COR-L47 (cell line): ENCODE results near the gene MLLT3.

Experiments used
- DNase-seq: peaks from one replicate; lab custom pipeline; 2025; lab: John Stamatoyannopoulos, UW

MLLT3 gene

DNA sequence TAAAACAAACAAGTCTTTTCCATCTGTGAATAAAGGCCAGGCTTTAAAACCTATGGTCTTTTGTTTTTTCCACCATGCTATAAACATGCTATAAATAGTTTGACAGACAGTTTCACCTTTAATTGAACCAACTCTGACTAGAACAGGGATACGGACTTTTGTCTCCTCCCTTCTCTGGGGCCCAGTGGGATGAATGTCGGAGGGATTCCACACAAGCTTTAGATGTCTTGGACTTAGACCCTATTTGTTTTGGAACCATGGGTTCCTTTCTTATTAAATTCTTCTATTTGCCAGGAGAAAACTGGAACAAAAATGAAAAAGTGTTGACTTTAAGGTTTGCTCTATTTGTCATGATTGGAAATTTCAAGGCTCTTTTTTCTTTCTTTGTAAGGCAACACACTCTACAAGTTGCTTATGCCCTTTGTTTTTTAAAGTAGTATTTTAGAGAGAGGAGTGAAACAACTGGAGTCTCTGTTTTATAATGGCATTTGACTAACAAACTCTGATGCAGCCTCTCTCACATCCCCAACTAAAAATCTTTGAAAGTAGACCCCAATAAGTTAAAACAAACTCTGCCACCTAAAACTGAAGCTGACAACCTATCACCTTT is 145.3 kb downstream of the MLLT3 start:
- DNase-seq: no peak

DNA sequence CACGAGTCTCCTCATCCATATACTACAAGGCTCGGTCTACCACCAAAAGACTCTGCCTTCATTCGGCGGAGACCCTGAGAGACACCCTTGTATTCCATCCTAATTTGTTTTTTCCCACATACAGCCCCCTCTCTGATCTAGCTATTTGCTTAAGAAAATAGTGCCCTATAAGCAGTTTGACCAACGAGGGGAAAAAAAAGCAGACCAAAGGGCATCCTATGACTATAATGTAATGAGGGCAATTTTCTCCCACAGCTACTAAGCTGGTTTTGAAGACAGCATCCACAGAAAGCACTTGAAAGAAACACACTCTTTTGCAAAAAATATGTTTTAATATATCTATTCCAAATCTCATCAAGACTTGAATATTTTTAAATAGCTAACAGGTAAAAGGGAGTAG is 147.8 kb downstream of the MLLT3 start:
- DNase-seq: no peak

DNA sequence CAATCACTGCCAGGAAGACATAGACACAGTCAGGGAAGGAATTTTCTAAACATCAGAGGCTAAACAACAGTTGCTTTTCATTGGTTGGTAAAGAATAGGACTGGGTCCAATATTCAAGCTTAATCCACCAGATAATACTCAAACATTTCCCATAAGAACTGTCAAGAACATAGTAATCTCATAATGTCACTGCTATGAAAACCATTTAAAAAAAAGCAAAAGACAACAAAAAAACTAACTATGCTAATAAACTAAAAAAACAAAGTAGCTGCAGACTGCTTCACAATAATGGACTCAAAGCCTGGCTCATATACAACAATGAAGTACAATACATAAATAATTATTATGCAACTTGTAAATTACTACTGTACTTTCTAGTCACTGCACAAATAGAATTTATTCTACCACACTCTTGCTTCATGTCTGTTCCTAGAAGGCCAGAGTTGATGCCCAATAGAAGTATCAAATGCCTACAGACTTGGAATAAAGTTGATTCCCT is 148.7 kb downstream of the MLLT3 start:
- DNase-seq: no peak

DNA sequence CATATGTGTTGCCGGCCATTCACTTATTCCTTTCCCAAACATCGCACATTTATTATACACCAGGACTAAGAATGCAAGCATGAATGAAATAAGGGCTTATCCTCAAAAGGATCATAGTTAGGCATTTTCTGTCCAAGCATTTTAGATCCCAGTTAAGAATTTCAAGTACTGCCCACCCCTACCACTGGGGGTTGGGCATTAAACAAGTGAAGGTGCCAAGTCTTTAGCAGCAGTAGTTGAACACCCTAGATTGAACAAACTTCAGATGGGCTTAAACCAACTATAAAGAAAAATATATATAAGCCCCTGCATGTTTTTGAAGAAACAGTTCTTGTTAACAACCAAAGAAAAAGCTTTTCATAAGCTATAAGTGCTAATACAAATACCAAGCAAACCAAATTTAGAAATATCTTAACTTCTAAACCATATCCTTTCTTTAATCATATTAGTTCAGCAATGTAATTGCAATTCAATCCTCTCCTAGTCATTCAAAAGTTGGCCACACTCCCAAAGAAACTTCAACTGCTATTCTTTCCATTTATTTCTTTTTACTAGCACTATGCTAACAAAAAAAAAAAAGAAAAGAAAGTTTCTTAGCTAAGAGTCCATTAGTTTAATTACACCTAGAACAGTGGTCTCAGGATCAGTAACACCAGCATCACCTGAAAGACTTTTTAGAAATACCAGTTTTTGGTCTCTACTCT is 149.8 kb downstream of the MLLT3 start:
- DNase-seq: no peak

DNA sequence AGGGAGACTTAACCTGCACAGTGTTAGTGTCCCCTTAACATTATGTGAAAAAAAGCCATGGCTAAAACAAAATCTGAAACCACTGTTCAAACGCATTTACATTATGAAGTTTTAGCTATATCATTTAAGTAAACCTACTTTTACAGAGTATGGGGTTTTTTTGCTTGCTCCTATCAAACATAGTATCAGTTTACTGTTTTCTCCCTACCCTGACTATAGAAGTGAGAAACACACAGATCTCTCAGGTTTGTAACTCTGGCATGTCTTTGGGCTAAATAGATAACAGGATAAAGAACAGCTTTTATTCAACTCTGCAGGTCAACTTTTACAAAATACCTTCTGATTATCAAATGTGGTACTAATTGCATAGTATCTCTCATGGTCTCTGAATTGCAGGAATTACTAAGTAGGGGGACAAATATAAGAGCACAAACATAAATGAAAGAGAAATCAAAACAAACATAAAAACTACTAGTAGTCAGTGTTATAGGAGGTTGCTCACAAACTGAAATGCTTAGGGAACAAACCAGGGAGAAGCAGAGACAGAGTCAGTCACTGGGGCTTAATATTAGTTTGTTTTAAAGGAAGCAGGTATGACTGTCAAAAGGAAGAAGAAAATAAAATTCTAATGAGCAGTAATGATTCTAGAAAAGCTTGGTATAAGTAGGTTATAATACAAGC is 155.8 kb downstream of the MLLT3 start:
- DNase-seq: no peak

DNA sequence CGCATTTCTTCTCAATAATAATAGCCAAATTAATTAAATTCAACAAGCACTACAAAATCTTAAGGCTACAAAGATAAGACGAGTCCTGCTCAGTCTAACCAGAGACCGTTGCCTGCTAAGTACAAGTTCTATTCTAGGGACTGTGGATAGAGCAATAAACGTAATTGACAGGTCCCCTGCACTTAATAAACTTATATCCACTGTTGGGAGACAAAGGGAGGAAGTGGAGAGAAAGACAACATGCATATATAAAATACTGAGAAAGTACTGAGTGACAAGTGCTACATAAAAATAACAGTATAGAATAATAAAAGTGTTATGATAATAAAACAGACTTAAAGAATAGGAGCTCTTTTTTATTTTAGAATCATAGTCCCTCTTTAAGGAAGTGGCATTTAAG is 158.1 kb downstream of the MLLT3 start:
- no peak for DNase-seq

DNA sequence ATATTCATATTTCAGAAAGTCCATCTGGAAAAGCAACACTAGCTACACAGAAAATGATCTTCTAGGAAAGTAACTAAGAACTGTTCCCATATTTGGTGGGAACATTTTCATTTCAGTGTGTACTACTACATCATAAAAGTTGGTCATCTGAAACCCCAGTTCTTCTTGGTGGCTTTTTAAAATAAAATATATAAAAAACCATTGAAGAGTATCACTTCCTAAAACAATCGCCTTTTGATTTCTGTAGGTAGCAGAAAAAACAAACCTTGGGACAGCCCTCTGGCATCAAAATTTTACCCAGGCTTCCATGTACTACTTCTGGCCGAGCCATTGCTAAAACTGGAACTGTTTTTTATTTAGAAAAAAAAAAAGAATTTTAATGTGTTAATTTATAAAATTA is 158.5 kb downstream of the MLLT3 start:
- DNase-seq: no peak

DNA sequence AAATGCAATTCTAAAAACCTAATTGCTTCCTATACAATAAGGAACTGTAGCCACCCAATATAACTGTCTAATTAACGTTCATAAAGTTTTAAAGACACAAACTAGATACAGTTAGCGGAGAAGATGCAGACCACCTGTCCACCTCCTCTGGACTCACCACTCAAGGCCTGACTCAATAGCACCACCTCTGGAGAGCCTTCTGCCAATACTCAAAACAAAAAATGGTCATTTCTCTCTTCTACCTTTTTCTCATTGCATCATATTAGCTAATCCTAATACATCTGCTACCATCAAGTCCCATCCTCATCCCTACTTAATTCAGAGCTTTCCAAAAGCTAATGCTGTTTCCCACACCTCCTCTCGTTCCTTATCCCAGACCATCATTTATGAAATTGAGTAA is 159.9 kb downstream of the MLLT3 start:
- no peak for DNase-seq

DNA sequence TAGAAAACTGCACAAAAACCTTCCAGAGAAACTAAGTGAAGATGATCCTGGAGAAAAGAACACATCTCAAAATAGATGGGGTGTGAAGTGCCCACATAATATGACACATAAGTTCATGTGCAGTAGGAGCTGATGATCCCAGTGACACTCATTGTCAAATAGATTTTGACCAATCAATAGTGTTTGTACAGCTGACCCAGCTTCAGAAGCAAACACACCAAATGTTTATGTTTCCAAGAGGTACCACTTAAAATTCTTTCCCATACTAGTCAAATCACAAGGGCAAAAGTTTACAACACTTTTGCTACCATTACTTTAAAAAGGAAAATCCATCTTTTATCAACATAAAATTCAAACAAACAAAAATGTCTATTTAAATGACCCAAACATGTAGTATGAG is 175.0 kb downstream of the MLLT3 start:
- no peak for DNase-seq

DNA sequence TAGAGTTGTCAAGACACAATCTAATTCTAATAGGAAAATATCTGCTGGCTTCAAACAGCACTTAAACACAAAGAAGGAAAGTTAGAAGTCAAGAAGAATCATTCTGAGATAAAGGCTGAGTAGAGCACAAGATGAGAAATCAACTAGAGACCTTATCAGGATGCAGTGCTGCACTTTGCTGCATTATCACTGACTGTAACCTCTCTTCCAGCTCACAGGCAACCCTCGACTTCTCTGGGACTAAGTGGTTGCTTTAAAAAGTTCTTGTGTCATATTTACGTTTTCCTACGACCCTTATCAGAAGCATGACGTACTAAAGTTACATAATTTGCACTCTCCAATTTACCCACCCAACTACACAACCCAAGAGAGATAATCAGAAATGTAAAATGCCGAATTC is 176.1 kb downstream of the MLLT3 start:
- no peak for DNase-seq

DNA sequence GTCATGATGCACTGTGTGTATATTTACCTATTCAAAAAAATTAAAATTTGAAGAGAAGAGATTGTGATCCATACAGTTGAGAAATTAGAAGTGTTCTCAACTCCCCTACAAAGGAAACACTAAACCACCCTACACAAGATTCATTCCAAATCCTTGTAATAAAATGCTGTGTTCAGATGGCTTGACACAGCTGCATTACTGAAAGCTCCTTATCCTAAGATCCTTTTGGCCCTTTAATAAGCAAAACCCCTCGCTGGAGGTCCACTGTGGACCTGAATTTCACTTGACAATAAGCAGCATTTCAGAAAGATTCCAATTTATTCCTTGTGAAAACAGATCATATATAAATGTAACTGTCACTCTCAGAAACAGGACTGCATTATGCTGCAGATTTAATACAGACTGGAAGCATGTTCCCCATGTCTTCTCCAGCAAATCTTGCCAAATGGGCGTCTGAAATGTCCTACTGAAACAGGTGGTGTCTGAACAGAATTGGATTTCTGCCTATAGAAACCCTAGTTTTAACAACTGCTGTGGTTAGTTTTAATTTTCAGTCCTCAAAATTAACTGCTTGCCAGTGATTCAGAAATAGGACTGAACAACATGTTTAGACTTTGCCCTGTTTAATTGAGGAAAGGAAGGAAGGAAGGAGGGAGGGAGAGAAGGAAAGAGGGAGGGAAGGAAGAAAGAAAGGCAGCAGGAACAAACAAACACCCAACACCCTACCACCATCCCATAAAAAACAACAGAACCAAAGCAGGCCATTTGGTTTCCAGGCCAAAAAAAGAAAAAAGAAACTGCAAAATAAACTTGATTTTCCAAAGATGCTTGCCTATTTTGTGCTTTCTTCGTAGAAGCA is 179.6 kb downstream of the MLLT3 start:
- DNase-seq: no peak

DNA sequence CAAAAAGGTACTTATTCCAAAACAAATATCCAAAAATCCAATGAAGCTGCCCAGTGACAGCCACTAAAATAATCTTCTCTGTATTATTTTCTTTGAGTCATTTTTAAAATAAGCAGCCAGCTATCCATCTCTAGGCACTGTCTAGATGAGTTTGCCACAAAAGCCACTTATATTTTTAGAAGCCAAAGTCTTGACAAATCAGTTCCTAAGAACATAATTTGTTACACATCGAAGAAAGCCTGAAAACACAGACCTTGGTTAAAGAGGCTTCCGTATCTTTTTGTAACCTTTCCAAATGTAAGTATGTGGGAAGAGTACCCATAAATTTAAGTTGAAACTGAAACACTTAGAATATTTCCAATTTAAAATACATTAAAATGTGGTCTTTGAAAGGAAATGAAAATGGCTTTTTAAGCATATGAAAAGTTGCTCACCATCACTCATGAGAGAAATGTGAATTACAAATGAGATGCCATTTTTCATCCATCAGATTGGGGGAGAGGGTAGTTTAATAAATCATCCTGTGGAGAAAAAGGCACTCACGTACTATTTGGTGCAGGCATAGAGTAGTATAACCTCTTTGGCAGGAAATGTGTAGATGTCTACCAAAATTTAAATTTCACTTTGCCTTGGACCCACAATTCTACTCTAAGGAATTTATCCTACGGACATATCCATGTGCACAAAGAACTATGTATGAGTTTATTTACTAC is 180.4 kb downstream of the MLLT3 start:
- no peak for DNase-seq

DNA sequence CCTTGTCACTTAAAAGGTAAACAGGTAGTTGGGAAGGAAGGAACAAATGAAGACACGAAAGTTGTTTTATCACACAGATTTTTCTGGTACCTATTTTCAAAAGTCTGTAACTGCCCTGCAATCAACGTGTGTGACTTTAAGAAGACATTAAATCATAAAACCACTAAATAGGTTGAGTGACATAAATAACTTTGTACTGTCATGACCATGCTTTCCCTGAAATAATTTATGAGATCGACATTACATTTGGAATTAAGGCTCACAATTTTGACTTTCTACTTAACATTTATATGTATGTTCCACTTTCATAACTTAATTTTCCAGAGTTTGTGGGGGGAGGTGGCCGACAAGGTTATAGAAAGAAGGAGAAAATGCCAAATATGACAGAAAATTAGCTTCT is 181.1 kb downstream of the MLLT3 start:
- no peak for DNase-seq

DNA sequence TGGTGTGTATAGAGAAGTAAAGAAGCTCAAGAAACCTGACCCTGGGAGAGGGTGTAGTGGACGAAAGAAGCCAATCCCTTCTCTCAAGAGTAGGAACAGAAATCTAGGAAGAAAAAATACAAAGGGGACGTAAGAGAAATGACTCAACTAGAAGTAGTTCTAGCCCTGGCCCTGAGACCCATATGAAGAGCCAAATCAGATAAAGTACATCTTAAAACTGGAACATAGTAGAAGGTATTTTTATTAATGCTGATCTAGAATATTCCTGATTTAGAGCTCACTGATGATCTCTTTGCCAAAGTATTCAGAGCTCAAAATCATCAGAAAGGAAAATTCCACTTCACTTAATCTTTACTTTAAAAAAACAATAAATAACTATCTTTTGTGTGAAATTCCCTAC is 184.8 kb downstream of the MLLT3 start:
- no peak for DNase-seq

DNA sequence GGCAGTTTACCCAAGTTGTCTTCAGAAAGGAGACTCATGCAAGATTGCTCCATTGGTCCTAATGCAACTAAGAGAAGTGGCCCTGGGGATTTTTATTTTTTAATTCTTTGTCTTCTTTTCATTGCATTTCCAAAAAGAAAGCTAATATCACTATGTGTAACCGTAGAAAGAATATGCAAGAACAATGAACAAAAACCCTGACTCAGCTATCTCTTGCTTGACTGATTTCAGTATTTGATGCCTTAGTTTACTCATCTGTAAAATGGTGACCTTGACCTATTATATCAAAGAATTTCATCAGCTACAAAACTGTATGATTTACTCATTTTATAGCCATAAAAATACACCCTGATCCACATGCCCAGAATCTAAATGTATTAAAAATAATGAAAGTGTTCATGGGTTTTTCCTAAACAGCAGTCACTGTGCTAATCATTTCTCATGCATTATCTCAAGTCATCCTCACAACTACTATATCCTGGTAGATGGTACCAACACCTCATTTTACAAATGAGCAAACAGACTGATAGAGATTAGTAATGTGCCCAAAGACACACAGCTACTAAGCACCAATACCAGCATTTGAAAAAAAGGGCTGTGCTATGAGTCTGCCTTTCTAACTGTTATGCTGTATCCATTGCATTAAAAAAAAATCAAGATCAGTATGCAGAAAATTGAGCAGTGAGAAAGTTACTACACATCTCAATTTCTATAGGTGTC is 185.7 kb downstream of the MLLT3 start:
- DNase-seq: no peak

DNA sequence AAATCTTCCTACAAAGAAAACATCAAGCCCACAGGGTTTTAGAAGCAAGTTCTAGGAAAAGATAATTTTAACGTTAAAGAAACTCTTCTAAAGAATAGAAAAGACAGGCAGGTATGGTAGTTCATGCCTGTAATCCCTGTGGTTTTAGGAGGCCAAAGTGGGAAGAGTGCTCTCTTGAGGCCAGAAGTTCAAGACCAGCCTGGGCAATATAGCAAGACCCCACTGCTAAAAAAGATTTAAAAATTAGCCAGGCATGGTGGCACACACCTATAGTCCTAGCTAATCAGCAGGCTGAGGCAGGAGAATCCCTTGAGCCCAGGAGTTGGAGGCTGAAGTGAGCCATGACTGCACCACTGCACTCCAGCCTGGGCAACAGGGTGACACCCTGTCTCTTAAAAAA is 193.3 kb downstream of the MLLT3 start:
- no peak for DNase-seq

DNA sequence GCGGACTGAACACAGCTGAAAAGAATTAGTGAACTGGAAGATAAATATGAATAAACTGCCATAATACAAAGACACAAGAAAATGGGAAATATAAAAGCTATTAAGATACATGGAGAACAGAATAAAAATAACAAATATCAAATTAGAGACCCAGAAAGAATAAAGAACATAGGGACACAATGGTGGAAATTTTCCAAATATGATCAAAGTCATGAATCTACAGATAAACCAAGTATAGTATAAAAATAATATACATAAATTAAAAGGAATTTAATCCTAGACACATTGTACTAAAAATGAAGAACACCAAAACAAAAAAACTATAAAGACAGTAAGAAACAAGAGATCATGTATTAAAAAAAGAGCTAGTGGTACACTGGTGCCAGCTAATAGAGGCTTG is 194.9 kb downstream of the MLLT3 start:
- DNase-seq: no peak

DNA sequence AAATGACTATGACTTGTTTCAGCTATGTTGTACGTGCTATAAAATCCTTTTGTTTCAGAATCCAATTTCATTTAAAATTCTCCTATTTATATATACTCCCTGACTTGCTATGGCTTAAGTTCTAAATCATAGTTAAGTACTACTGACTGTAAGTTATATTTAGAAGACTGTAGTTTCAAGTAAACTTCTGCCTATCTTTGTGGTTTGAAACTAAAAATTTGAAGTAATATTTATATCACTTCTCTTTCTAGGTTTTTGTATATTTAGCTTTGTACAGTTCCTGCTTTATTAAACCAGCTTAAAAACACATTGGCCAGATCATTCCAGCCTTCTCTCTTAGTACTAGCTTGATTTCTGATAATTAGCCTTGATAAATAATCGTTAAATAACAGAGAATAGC is 196.3 kb downstream of the MLLT3 start:
- DNase-seq: no peak

DNA sequence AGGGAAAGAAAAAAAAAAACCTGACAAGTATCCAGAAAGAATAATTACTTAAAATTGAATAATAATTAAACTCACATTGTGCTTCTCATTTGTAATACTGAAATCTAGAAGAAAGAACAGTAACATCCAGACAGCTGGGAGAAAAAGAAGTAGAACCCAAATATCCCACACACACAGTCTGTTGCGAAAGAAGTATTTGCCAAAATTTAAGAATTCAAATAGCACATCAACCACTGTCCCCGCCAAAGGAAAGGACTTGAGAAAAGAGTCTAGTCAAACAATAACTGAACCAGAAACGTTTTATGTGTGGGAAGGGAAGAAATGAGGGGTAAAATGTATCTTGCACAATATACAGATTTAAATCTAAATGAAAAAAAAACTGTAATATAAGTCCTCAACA is 202.8 kb downstream of the MLLT3 start:
- DNase-seq: no peak

DNA sequence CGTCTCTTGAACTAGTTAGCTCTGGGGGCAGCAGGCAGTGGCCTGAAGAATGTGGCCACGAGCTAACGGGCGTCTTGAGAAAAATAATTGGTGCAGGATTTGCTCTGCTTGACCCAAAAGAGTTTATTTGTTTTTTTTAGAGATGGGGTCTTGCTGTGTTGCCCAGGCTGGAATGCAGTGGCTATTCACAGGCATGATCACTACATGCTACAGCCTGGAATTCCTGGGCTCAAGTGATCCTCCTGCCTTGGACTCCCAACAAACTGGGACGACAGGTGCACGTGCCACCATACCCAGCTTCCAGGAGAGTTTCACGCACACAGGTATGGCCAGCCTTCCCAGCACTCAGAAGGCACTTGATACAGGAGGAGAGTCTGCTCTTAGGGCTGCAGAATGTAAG is 203.8 kb downstream of the MLLT3 start:
- DNase-seq: no peak
